PC-9 (cell line): ENCODE results near the gene CD300LB.

ENCODE experiments used
- CTCF ChIP-seq: fragments of 200-600 bp; sonication (generic); conservative IDR thresholded peaks from 2 replicates; pipeline ENCODE4 v1.6.1; 2017; ENCODE audit warnings: mixed run types, antibody characterized with exemption, mild to moderate bottlenecking, moderate library complexity
- EZH2 ChIP-seq: fragments of 200-600 bp; sonication (generic); IDR thresholded peaks from 2 replicates; pipeline ENCODE4 v1.8.0; 2017; ENCODE audit warnings: antibody characterized with exemption, low read depth

GRCh38 chr17:74541176-74542111 is 10.2 kb upstream of the CD300LB start:
- TF ChIP-seq CTCF (no peak), EZH2 (no peak)
